GM18505 (cell line): ENCODE results near the gene GRHPR.

ENCODE experiments used
- ATAC-seq: cut with Tn5 transposase; IDR thresholded peaks from one replicate; pipeline ENCODE4 v1.9.1; 2021; ENCODE audit not compliant: unreplicated experiment
- POLR2A ChIP-seq: IDR thresholded peaks from 4 replicates; pipeline ENCODE4 v1.6.1; 2011; ENCODE audit warnings: borderline replicate concordance; ENCODE audit not compliant: insufficient read depth, insufficient read length; ENCODE audit errors: extremely low read depth

GRHPR gene

GRCh38 chr9:37437010-37437409, 14.5 kb downstream of the GRHPR start:
- ATAC-seq = no peak
- TF ChIP-seq POLR2A = no peak

GRCh38 chr9:37437621-37438020, 15.1 kb downstream of the GRHPR start:
- no peak for TF ChIP-seq POLR2A
- ATAC-seq = no peak

GRCh38 chr9:37438359-37438758, 15.9 kb downstream of the GRHPR start:
- ATAC-seq = no peak
- TF ChIP-seq POLR2A = no peak

GRCh38 chr9:37441776-37442370, 19.4 kb downstream of the GRHPR start:
- TF ChIP-seq POLR2A = no peak
- no peak for ATAC-seq

- ATAC-seq = no peak
- TF ChIP-seq POLR2A = no peak
Measured at GRCh38 chr9:37442556-37442955, 20.1 kb downstream of the GRHPR start.

- ATAC-seq = no peak
- no peak for TF ChIP-seq POLR2A
Measured at GRCh38 chr9:37443566-37443965, 21.1 kb downstream of the GRHPR start.

GRCh38 chr9:37444890-37445289, 22.4 kb downstream of the GRHPR start:
- ATAC-seq = no peak

GRCh38 chr9:37445832-37446231, 23.3 kb downstream of the GRHPR start:
- TF ChIP-seq POLR2A = no peak
- ATAC-seq = no peak

More at GRCh38 chr9:37444890-37445289, 22.4 kb downstream of the GRHPR start:
- TF ChIP-seq POLR2A = no peak

- no peak for ATAC-seq
- no peak for TF ChIP-seq POLR2A
Measured at GRCh38 chr9:37446401-37446800, 23.9 kb downstream of the GRHPR start.

GRCh38 chr9:37447111-37447510, 24.6 kb downstream of the GRHPR start:
- ATAC-seq = no peak
- no peak for TF ChIP-seq POLR2A

GRCh38 chr9:37449862-37450632, 27.6 kb downstream of the GRHPR start:
- TF ChIP-seq POLR2A = no peak
- ATAC-seq = no peak

- no peak for TF ChIP-seq POLR2A
- no peak for ATAC-seq
Measured at GRCh38 chr9:37451628-37452027, 29.1 kb downstream of the GRHPR start.

GRCh38 chr9:37452611-37453010, 30.1 kb downstream of the GRHPR start:
- TF ChIP-seq POLR2A = no peak
- ATAC-seq = no peak

- no peak for ATAC-seq
- no peak for TF ChIP-seq POLR2A
Measured at GRCh38 chr9:37453827-37454226, 31.3 kb downstream of the GRHPR start.

GRCh38 chr9:37454238-37454637, 31.7 kb downstream of the GRHPR start:
- no peak for ATAC-seq
- no peak for TF ChIP-seq POLR2A

- TF ChIP-seq POLR2A = no peak
- ATAC-seq = no peak
Measured at GRCh38 chr9:37455884-37456647, 33.6 kb downstream of the GRHPR start.
